GM12801 (cell line): ENCODE data around the gene PPARD.

Experiments
- CTCF ChIP-seq: IDR thresholded peaks from one replicate; pipeline ENCODE4 v1.5.1; 2011; ENCODE audit warnings: control low read depth; ENCODE audit not compliant: insufficient read length; ENCODE audit errors: extremely low read depth

PPARD gene

GRCh38 chr6:35318196-35319171 lies 23.9 kb upstream of the PPARD start:
- no peak for TF ChIP-seq CTCF

DNA sequence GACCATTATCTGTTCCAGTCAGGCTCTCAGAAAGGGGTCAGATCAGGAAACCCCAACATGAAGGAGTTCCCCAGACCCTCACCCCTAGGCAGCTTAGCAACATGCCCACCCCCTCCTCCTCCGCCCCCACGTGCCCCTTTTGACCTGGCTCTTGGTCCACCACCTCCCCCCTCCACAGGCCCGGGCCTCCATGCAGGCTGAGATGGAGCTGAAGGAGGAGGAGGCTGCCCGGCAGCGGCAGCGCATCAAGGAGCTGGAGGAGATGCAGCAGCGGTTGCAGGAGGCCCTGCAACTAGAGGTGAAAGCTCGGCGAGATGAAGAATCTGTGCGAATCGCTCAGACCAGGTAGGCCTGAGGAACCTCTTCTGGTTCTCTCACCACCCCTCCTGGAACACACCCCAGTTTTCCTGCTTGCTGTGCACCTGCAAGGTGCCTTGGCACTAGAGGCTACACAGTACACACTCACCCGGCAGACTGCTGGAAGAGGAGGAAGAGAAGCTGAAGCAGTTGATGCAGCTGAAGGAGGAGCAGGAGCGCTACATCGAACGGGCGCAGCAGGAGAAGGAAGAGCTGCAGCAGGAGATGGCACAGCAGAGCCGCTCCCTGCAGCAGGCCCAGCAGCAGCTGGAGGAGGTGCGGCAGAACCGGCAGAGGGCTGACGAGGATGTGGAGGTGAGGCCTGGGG lies 22.9 kb upstream of the PPARD start:
- TF ChIP-seq CTCF: no peak

DNA sequence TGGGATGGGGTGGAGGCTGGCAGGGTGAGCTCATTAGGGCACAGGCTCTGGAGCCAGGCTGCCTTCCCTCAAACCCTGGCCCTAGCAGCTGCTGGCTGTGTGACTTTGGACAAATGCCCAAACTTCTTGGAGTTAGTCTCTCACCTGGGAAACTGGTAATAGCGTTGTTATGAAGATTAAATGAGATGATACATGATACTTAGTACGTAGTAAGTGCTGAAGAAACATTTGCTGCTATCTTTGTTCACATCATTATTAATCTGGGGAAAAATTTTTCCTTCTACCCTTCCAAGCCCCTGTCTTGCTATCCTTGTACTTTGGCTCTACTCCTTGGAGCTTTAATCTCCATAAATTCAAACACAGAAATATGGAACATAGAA lies 22.3 kb upstream of the PPARD start:
- no peak for TF ChIP-seq CTCF

- TF ChIP-seq CTCF: no peak
Measured at GRCh38 chr6:35321091-35321490, 21.3 kb upstream of the PPARD start.

GRCh38 chr6:35327349-35328027 lies 14.9 kb upstream of the PPARD start:
- no peak for TF ChIP-seq CTCF

DNA sequence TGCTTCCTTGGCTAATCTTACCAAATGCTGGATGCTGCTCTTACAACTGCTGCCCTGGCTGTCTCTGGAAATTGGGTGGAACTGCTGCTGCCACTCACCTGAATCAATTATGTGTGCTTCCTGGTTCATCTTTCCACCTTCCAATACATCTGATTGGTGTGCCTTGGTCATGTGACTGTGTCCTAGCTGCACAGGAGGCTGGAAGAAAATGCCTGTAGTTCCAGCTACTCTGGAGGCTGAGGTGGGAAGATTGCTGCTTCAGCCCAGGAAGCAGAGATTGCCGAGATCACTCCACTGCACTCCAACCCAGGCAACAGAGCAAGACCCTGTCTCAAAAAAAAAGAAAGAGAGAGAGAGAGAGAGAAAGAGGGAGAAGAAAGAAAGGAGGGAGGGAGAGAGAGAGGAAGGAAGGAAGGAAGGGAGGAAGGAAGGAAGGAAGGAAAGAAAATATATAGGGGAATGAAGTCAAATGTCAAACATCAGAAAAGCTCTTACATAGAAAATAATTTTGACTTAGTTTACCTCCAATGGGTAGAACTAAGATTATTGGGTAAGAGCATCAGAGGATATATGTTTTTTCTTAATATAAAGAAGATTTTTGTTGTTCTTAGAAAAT lies 14.1 kb upstream of the PPARD start:
- TF ChIP-seq CTCF: no peak
